ENCODE results near the gene DPP10.

DNA sequence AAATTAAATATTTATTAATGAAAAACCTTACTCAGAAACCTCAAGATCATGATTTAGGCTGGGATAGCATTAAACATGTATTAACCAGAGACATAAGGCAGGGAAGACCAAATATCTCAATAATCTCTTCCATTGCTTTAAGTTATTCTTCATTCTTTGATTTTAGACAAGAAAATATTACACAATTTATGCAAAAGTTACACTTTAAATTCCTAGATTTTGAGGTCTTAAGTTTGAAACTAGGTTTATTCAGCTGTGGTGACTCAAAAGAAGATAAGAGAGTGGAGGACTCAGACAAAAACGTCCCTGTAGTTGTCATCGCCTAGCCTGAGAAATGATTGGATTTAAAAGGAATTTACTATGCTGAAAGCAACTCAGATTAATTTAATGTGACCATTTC lies 1110.3 kb downstream of the DPP10 start:
- TF ChIP-seq CTCF (IDR thresholded peaks at IDR 0.05) = no peak
- TF ChIP-seq ZFX (IDR thresholded peaks at IDR 0.05; ENCODE audit: borderline replicate concordance) = no peak

Measured in 22Rv1 (cell line).